Trophoblast cell (in vitro differentiated cells and primary cell): ENCODE results near the gene CHTF18.
A peak's percentile ranks its signal among the peaks of the same experiment; 100 is the strongest.

Source experiments
- DNase-seq, 2 donors: peaks; one replicate each; pipeline ENCODE4 v3.0.0-alpha.2; 2016
- H2AFZ ChIP-seq: 2 replicates; pipeline ENCODE4 v1.6.1; 2013; ENCODE audit warnings: low read length, moderate library complexity, mild to moderate bottlenecking; ENCODE audit not compliant: insufficient read depth, poor library complexity
- H2AK5ac ChIP-seq: 2 replicates; pipeline ENCODE4 v1.6.1; 2013; ENCODE audit warnings: mild to moderate bottlenecking, low read length
- H2BK120ac ChIP-seq: 2 replicates; pipeline ENCODE4 v1.6.1; 2013; ENCODE audit warnings: low read length, mild to moderate bottlenecking, moderate library complexity; ENCODE audit not compliant: insufficient read depth, poor library complexity
- H2BK12ac ChIP-seq: 2 replicates; pipeline ENCODE4 v1.6.1; 2013; ENCODE audit warnings: mild to moderate bottlenecking, low read length, moderate library complexity
- H2BK5ac ChIP-seq: 2 replicates; pipeline ENCODE4 v1.6.1; 2013; ENCODE audit warnings: low read length, low read depth, moderate library complexity, mild to moderate bottlenecking; ENCODE audit not compliant: poor library complexity
- H3K14ac ChIP-seq: 2 replicates; pipeline ENCODE4 v1.6.1; 2013; ENCODE audit warnings: mild to moderate bottlenecking, low read length
- H3K18ac ChIP-seq: 2 replicates; pipeline ENCODE4 v1.6.1; 2013; ENCODE audit warnings: mild to moderate bottlenecking, low read length
- H3K23ac ChIP-seq: 2 replicates; pipeline ENCODE4 v1.6.1; 2013; ENCODE audit warnings: low read length
- H3K27ac ChIP-seq: 2 replicates; pipeline ENCODE4 v1.5.1; 2013; ENCODE audit warnings: low read depth, mild to moderate bottlenecking, inconsistent platforms, low read length, moderate library complexity
- H3K27me3 ChIP-seq: 2 replicates; pipeline ENCODE4 v1.6.1; 2013; ENCODE audit warnings: inconsistent platforms, mild to moderate bottlenecking, low read length, moderate library complexity; ENCODE audit not compliant: insufficient read depth
- H3K36me3 ChIP-seq, 2 experiments: 1 replicate in 1 of 2; 2 replicates in 1 of 2; pipeline ENCODE4 v1.6.1; 2013; ENCODE audit warnings: low read length in 2 of 2, mild to moderate bottlenecking in 2 of 2, moderate library complexity in 1 of 2; ENCODE audit not compliant: insufficient read depth in 2 of 2, control insufficient read depth in 1 of 2
- H3K4ac ChIP-seq: 2 replicates; pipeline ENCODE4 v1.6.1; 2013; ENCODE audit warnings: low read depth, mild to moderate bottlenecking, low read length, moderate library complexity
- H3K4me1 ChIP-seq, 2 experiments: 1 replicate in 1 of 2; 2 replicates in 1 of 2; pipeline ENCODE4 v1.6.1; 2013; ENCODE audit warnings: low read length in 2 of 2, mild to moderate bottlenecking in 2 of 2, moderate library complexity in 1 of 2; ENCODE audit not compliant: insufficient read depth in 2 of 2, control insufficient read depth in 1 of 2
- H3K4me2 ChIP-seq: 2 replicates; pipeline ENCODE4 v1.6.1; 2013; ENCODE audit warnings: inconsistent platforms, mild to moderate bottlenecking, low read length, moderate library complexity
- H3K4me3 ChIP-seq: 2 replicates; pipeline ENCODE4 v1.5.1; 2013; ENCODE audit warnings: mild to moderate bottlenecking, low read depth, low read length, inconsistent platforms
- H3K79me1 ChIP-seq: one replicate; pipeline ENCODE4 v1.6.1; 2013; ENCODE audit warnings: low read length
- H3K79me2 ChIP-seq: 2 replicates; pipeline ENCODE4 v1.6.1; 2013; ENCODE audit warnings: low read length, mild to moderate bottlenecking; ENCODE audit not compliant: control insufficient read depth, insufficient read depth, poor library complexity
- H3K9ac ChIP-seq: 2 replicates; pipeline ENCODE4 v1.6.1; 2013; ENCODE audit warnings: mild to moderate bottlenecking, low read length
- H3K9me3 ChIP-seq: 2 replicates; pipeline ENCODE4 v1.6.1; 2013; ENCODE audit warnings: low read depth, mild to moderate bottlenecking, control low read depth, inconsistent platforms, low read length; ENCODE audit not compliant: insufficient read depth
- H4K12ac ChIP-seq: 2 replicates; pipeline ENCODE4 v1.6.1; 2013; ENCODE audit warnings: low read depth, mild to moderate bottlenecking, low read length, moderate library complexity
- H4K8ac ChIP-seq: 2 replicates; pipeline ENCODE4 v1.6.1; 2013; ENCODE audit warnings: low read depth, mild to moderate bottlenecking, low read length, moderate library complexity
- H4K91ac ChIP-seq: one replicate; pipeline ENCODE4 v1.6.1; 2013; ENCODE audit warnings: low read depth, mild to moderate bottlenecking, low read length, moderate library complexity
- WGBS: extraction: QIAGEN DNeasy Blood & Tissue Kit; methylation state at CpG from one replicate; pipeline ENCODE4 v1.1.7; 2013; ENCODE audit warnings: missing lambda C conversion rate; ENCODE audit not compliant: insufficient read length, insufficient coverage; ENCODE audit errors: extremely low coverage; 5-methylcytosine and 5-hydroxymethylcytosine counted together

CHTF18 gene

DNA sequence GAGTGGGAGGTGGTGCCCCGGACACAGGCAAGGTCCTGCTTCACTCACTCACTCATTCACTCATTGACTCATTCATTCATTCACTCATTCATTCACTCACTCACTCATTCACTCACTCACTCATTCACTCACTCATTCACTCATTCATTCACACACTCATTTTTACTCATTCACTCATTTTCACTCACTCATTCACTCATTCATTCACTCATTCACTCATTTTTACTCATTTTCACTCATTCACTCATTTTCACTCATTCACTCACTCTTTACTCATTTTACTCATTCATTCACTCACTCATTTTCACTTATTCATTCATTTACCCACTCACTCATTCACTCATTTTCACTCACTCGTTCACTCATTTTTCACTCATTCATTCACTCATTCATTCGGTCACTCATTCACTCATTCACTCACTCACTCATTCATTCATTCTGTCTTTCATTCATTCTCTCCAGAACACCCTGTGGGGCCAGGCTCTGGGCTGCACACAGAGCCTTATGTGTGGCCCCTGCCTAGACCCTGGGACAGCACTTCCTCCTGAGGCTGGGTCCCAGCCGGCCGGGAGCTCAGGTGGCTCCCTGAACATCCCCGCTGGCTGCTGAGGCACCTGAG lies 9.4 kb upstream of the CHTF18 start:
- Histone ChIP-seq H3K23ac (no peak overlapping the region), H2BK120ac (no peak overlapping the region), H3K9ac (no peak overlapping the region), H3K79me2 (no peaks in the 10 kb centered on the region), H3K18ac (no peak overlapping the region), H4K8ac (no peak overlapping the region), H2AK5ac (no peak overlapping the region), H2BK5ac (no peak overlapping the region), H3K36me3 (no peaks in the 10 kb centered on the region), H3K79me1 (no peaks in the 10 kb centered on the region), H4K91ac (no peak overlapping the region), H3K4me3 (no peak overlapping the region), H2BK12ac (no peak overlapping the region), H4K12ac (no peak overlapping the region), H3K4me1 (peaks cover 5 to 7% of the 10 kb centered on the region in 2 experiments), H3K14ac (no peak overlapping the region), H3K4me2 (no peak overlapping the region), H3K4ac (no peak overlapping the region), H3K9me3 (peaks cover 4% of the 10 kb centered on the region), H2AFZ (no peak overlapping the region), H3K27ac (no peak overlapping the region), H3K27me3 (no peaks in the 10 kb centered on the region)
- DNase-seq, result no peak
- WGBS, result 100% methylated on average over 2 of the region's 6 CpGs

- no peak overlapping the region for H2BK5ac ChIP-seq
- no peaks in the 10 kb centered on the region for H3K36me3 ChIP-seq
- H3K79me1 ChIP-seq, result no peaks in the 10 kb centered on the region
- no peak overlapping the region for H2AK5ac ChIP-seq
- peaks cover 4% of the 10 kb centered on the region for H3K9me3 ChIP-seq
- no peaks in the 10 kb centered on the region for H3K27me3 ChIP-seq
- WGBS, result no CpG with 5 or more reads among the region's 13 CpGs
- no peak for DNase-seq
- H4K8ac ChIP-seq, result no peak overlapping the region
- no peak overlapping the region for H2BK12ac ChIP-seq
- H2AFZ ChIP-seq, result no peak overlapping the region
- H4K12ac ChIP-seq, result no peak overlapping the region
- H3K14ac ChIP-seq, result no peak overlapping the region
- H3K23ac ChIP-seq, result no peak overlapping the region
- H3K4ac ChIP-seq, result no peak overlapping the region
- H3K4me2 ChIP-seq, result no peak overlapping the region
- H2BK120ac ChIP-seq, result no peak overlapping the region
- H3K4me1 ChIP-seq, result peaks cover 5 to 7% of the 10 kb centered on the region in 2 experiments
- no peaks in the 10 kb centered on the region for H3K79me2 ChIP-seq
- H3K27ac ChIP-seq, result no peak overlapping the region
- H4K91ac ChIP-seq, result no peak overlapping the region
- H3K9ac ChIP-seq, result no peak overlapping the region
- no peak overlapping the region for H3K18ac ChIP-seq
- H3K4me3 ChIP-seq, result no peak overlapping the region
These were observed 8.9 kb upstream of the CHTF18 start for GRCh38 chr16:779561-779960.

GRCh38 chr16:780296-780695 lies 8.1 kb upstream of the CHTF18 start:
- peaks cover 4% of the 10 kb centered on the region for H3K9me3 ChIP-seq
- peak overlapping the region; percentile 44 for H3K4me3 ChIP-seq
- no peak overlapping the region for H2BK12ac ChIP-seq
- no peak overlapping the region for H2AK5ac ChIP-seq
- H3K9ac ChIP-seq, result no peak overlapping the region
- H3K14ac ChIP-seq, result no peak overlapping the region
- no peak overlapping the region for H4K91ac ChIP-seq
- H3K4me1 ChIP-seq, result peaks cover 5 to 7% of the 10 kb centered on the region in 2 experiments
- no peak overlapping the region for H3K4me2 ChIP-seq
- no peak overlapping the region for H3K4ac ChIP-seq
- no peak overlapping the region for H4K12ac ChIP-seq
- H3K79me1 ChIP-seq, result no peaks in the 10 kb centered on the region
- no peak overlapping the region for H2AFZ ChIP-seq
- no peak overlapping the region for H4K8ac ChIP-seq
- DNase-seq, result no peak
- no peak overlapping the region for H3K27ac ChIP-seq
- no peak overlapping the region for H3K23ac ChIP-seq
- no peaks in the 10 kb centered on the region for H3K79me2 ChIP-seq
- H2BK120ac ChIP-seq, result no peak overlapping the region
- H2BK5ac ChIP-seq, result no peak overlapping the region
- no CpG with 5 or more reads among the region's 16 CpGs for WGBS
- peaks cover 5 to 7% of the 10 kb centered on the region in 2 experiments for H3K36me3 ChIP-seq
- no peaks in the 10 kb centered on the region for H3K27me3 ChIP-seq
- H3K18ac ChIP-seq, result no peak overlapping the region

GRCh38 chr16:781346-782010 lies 6.9 kb upstream of the CHTF18 start:
- no peak overlapping the region for H2AK5ac ChIP-seq
- no peak overlapping the region for H4K12ac ChIP-seq
- H4K8ac ChIP-seq, result no peak overlapping the region
- H3K9me3 ChIP-seq, result peaks cover 4% of the 10 kb centered on the region
- H3K18ac ChIP-seq, result no peak overlapping the region
- peaks cover 14 to 16% of the 10 kb centered on the region in 2 experiments for H3K36me3 ChIP-seq
- no peak overlapping the region for H3K23ac ChIP-seq
- no peak overlapping the region for H2BK12ac ChIP-seq
- no peak overlapping the region for H3K9ac ChIP-seq
- no peak overlapping the region for H2AFZ ChIP-seq
- WGBS, result no CpG with 5 or more reads among the region's 19 CpGs
- no peaks in the 10 kb centered on the region for H3K79me2 ChIP-seq
- no peak overlapping the region for H2BK120ac ChIP-seq
- no peaks in the 10 kb centered on the region for H3K79me1 ChIP-seq
- no peak overlapping the region for H3K14ac ChIP-seq
- no peak overlapping the region for H3K4me3 ChIP-seq
- no peak overlapping the region for H3K4ac ChIP-seq
- no peak overlapping the region for H4K91ac ChIP-seq
- H2BK5ac ChIP-seq, result no peak overlapping the region
- DNase-seq, result no peak
- H3K4me2 ChIP-seq, result no peak overlapping the region
- H3K27me3 ChIP-seq, result no peaks in the 10 kb centered on the region
- no peak overlapping the region for H3K27ac ChIP-seq
- peaks cover 5 to 7% of the 10 kb centered on the region in 2 experiments for H3K4me1 ChIP-seq
